Mesendoderm (in vitro differentiated cells): ENCODE data around the gene GPR89B.
"Not testable (repeated sequence)": the region's sequence is repeated elsewhere in the genome, so short reads cannot be mapped to it uniquely, and the experiment has no call there.

Experiments used
- DNase-seq: peaks from one replicate; pipeline ENCODE4 v3.0.0; 2013
- H2AK5ac ChIP-seq: 2 replicates; pipeline ENCODE4 v1.6.1; 2013; ENCODE audit warnings: low read length, inconsistent platforms
- H2BK120ac ChIP-seq: 2 replicates; pipeline ENCODE4 v1.6.1; 2013; ENCODE audit warnings: low read depth, mild to moderate bottlenecking, low read length, moderate library complexity, mixed read lengths
- H2BK15ac ChIP-seq: replicated peaks from 2 replicates; pipeline ENCODE4 v1.6.1; 2013; ENCODE audit warnings: low read depth, mild to moderate bottlenecking, moderate library complexity
- H2BK5ac ChIP-seq: 2 replicates; pipeline ENCODE4 v1.6.1; 2013; ENCODE audit warnings: low read length, inconsistent platforms
- H3K18ac ChIP-seq: 2 replicates; pipeline ENCODE4 v1.6.1; 2013; ENCODE audit warnings: mild to moderate bottlenecking, low read length, mixed read lengths
- H3K23ac ChIP-seq: one replicate; pipeline ENCODE4 v1.6.1; 2013; ENCODE audit warnings: low read length
- H3K27ac ChIP-seq: 2 replicates; pipeline ENCODE4 v1.5.1; 2013; ENCODE audit warnings: low read depth, mild to moderate bottlenecking, inconsistent platforms, low read length, moderate library complexity
- H3K27me3 ChIP-seq: 2 replicates; pipeline ENCODE4 v1.6.1; 2013; ENCODE audit warnings: low read length, control low read depth, mild to moderate bottlenecking, inconsistent platforms; ENCODE audit not compliant: insufficient read depth, poor library complexity
- H3K36me3 ChIP-seq: 2 replicates; pipeline ENCODE4 v1.6.1; 2013; ENCODE audit warnings: low read length, inconsistent platforms; ENCODE audit not compliant: control insufficient read depth, insufficient read depth
- H3K4ac ChIP-seq: one replicate; pipeline ENCODE4 v1.6.1; 2013; ENCODE audit warnings: low read depth, mild to moderate bottlenecking, low read length, moderate library complexity
- H3K4me1 ChIP-seq: 2 replicates; pipeline ENCODE4 v1.6.1; 2013; ENCODE audit warnings: low read depth, low read length, inconsistent platforms; ENCODE audit not compliant: control insufficient read depth
- H3K4me2 ChIP-seq: 2 replicates; pipeline ENCODE4 v1.6.1; 2013; ENCODE audit warnings: low read length
- H3K4me3 ChIP-seq: 2 replicates; pipeline ENCODE4 v1.5.1; 2013; ENCODE audit warnings: mild to moderate bottlenecking, low read length
- H3K56ac ChIP-seq: one replicate; pipeline ENCODE4 v1.6.1; 2013; ENCODE audit warnings: low read length
- H3K79me1 ChIP-seq: 2 replicates; pipeline ENCODE4 v1.6.1; 2013; ENCODE audit warnings: low read length, inconsistent platforms
- H3K79me2 ChIP-seq: 2 replicates; pipeline ENCODE4 v1.6.1; 2013; ENCODE audit warnings: mild to moderate bottlenecking, low read length; ENCODE audit not compliant: control insufficient read depth, insufficient read depth
- H3K9ac ChIP-seq: 2 replicates; pipeline ENCODE4 v1.6.1; 2013; ENCODE audit warnings: low read length, inconsistent platforms
- H4K5ac ChIP-seq: one replicate; pipeline ENCODE4 v1.6.1; 2013; ENCODE audit warnings: low read length
- H4K8ac ChIP-seq: one replicate; pipeline ENCODE4 v1.6.1; 2013; ENCODE audit warnings: low read depth, mild to moderate bottlenecking, control low read depth, low read length, moderate library complexity
- WGBS: extraction: QIAGEN DNeasy Blood & Tissue Kit; methylation state at CpG from one replicate; pipeline ENCODE4 v1.1.7; 2013; ENCODE audit warnings: low lambda C conversion rate, missing lambda C conversion rate; ENCODE audit not compliant: insufficient coverage; ENCODE audit errors: extremely low coverage; 5-methylcytosine and 5-hydroxymethylcytosine counted together

GPR89B gene

DNA sequence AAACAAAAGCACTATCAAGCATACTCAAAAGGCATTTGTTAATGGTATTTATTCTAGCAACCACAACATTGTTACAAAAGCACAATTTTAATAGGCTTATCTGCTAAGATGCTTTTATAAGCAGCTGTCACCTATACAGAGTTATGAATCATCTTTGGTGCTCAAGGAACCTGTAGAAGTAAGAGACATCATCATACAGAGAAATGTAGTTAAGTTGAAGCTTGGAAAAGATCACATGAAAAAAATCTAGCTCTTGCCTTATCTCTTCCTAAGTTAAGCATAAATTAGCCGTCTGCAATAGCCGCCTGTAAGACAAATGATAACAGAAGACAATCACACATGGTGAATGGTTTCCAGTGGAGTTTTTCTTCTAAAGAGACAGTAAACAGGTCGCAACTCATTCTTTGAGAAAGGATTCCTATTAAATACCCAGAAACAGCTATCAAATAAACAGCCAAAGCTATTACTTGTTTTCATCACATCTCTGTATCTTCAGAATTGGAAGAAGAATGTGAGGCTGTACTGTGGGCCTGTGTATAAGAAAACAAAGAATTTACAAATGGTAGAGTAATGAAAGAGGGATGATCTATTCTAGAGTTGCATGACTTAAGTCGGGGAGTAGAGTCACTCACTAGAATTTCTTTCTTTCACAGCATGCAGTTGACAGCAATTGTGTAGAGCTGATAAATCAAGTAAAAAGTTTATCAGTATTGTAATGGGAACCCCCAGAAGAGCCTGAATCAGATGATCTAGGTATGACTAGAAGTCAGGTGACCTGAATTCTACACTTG, 65.8 kb downstream of the GPR89B start:
- H2BK15ac ChIP-seq, H3K56ac ChIP-seq, H3K4me2 ChIP-seq, H3K36me3 ChIP-seq, H3K9ac ChIP-seq, H4K5ac ChIP-seq, H3K27me3 ChIP-seq, H3K27ac ChIP-seq, DNase-seq, H3K4me1 ChIP-seq, H3K4ac ChIP-seq, H3K4me3 ChIP-seq, H2BK120ac ChIP-seq, H3K23ac ChIP-seq, H2AK5ac ChIP-seq, H4K8ac ChIP-seq, H2BK5ac ChIP-seq, H3K79me2 ChIP-seq, H3K79me1 ChIP-seq, H3K18ac ChIP-seq: not testable (repeated sequence)
- WGBS: no CpG with 5 or more reads among the region's 4 CpGs

DNA sequence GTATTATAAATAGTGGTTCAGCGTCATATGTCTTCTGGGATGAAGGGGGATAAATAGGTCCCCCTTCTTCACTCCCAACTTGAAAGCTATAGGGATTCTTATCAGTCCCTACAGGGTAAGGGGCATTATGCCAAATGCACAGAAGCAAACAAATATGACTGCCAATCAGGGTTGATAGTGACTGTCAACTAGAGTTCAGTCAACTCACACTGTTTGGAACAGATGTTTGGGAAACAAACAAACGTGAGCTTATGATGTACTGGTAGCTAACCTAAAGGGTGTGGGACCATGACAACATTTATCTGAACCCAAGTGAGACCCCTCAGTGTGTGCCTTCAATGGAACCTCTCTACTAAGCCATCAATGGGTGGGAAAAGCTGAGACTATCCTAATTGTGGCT, 67.9 kb downstream of the GPR89B start:
- not testable (repeated sequence) for H2BK120ac ChIP-seq, H3K27ac ChIP-seq, H2BK5ac ChIP-seq, H3K4me1 ChIP-seq, H4K5ac ChIP-seq, H3K56ac ChIP-seq, H3K4me3 ChIP-seq, H3K23ac ChIP-seq, H2BK15ac ChIP-seq, H3K27me3 ChIP-seq, H3K9ac ChIP-seq, H3K18ac ChIP-seq, H3K79me1 ChIP-seq, DNase-seq, H3K4ac ChIP-seq, H4K8ac ChIP-seq, H2AK5ac ChIP-seq, H3K36me3 ChIP-seq, H3K4me2 ChIP-seq, H3K79me2 ChIP-seq
- no CpG with 5 or more reads among the region's 2 CpGs for WGBS

DNA sequence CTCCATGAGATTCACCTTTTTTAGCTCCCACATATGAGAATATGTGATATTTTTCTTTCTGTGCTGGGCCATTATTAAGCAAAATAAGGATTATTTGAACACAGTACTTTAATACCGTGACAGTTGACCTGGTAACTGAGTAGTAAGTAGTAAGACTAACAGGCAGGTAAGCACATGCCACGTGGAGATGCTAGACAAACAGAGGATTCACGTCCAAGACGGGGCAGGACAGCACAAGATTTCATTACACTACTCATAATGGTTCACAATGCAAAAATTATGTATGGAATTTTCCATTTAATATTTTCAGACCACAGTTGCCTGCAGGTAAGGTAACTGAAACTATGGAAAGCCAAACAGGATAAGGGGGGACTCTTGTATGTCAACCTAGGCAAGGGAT, 79.5 kb downstream of the GPR89B start:
- not testable (repeated sequence) for H3K56ac ChIP-seq, H3K9ac ChIP-seq, H2BK120ac ChIP-seq, H3K79me1 ChIP-seq, H4K8ac ChIP-seq, H3K27ac ChIP-seq, H2BK15ac ChIP-seq, H3K36me3 ChIP-seq, H4K5ac ChIP-seq, H3K27me3 ChIP-seq, H3K4me1 ChIP-seq, H2AK5ac ChIP-seq, H2BK5ac ChIP-seq, DNase-seq, H3K18ac ChIP-seq, H3K4me2 ChIP-seq, H3K79me2 ChIP-seq, H3K4ac ChIP-seq, H3K23ac ChIP-seq, H3K4me3 ChIP-seq
- WGBS: no CpG with 5 or more reads among the region's 4 CpGs

DNA sequence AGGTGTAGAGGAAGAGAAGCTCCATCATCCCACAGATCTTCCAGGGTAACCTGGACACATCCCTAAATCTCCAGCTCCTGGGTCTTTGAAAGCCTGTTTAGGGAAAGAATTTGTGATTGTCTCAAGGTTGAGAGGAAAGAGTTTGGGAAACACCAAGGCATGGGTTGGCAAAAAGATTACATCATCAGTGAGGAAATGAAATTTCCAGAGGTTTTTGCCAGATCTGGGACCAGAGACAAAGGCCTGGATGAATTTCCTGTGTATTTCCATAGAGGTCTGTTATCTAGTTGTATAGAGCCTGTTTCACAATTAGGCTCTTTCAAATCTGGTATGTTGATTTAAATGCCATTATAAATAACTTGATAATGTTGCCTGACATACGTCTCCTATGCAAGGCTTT, 82.3 kb downstream of the GPR89B start:
- H3K9ac ChIP-seq: no peak overlapping the region
- no peak overlapping the region for H3K4ac ChIP-seq
- H3K27me3 ChIP-seq: no peaks in the 10 kb centered on the region
- no peak overlapping the region for H4K5ac ChIP-seq
- no peak overlapping the region for H2AK5ac ChIP-seq
- no peaks in the 10 kb centered on the region for H3K4me1 ChIP-seq
- no peaks in the 10 kb centered on the region for H3K36me3 ChIP-seq
- no peak overlapping the region for H3K18ac ChIP-seq
- WGBS: no CpG with 5 or more reads among the region's 1 CpG
- H3K79me1 ChIP-seq: no peaks in the 10 kb centered on the region
- H4K8ac ChIP-seq: no peak overlapping the region
- no peak overlapping the region for H3K4me3 ChIP-seq
- no peak overlapping the region for H2BK120ac ChIP-seq
- no peak overlapping the region for H2BK5ac ChIP-seq
- H2BK15ac ChIP-seq: no peak overlapping the region
- H3K56ac ChIP-seq: no peak overlapping the region
- no peak overlapping the region for H3K23ac ChIP-seq
- no peaks in the 10 kb centered on the region for H3K79me2 ChIP-seq
- no peak overlapping the region for H3K4me2 ChIP-seq
- no peak for DNase-seq
- H3K27ac ChIP-seq: no peak overlapping the region

DNA sequence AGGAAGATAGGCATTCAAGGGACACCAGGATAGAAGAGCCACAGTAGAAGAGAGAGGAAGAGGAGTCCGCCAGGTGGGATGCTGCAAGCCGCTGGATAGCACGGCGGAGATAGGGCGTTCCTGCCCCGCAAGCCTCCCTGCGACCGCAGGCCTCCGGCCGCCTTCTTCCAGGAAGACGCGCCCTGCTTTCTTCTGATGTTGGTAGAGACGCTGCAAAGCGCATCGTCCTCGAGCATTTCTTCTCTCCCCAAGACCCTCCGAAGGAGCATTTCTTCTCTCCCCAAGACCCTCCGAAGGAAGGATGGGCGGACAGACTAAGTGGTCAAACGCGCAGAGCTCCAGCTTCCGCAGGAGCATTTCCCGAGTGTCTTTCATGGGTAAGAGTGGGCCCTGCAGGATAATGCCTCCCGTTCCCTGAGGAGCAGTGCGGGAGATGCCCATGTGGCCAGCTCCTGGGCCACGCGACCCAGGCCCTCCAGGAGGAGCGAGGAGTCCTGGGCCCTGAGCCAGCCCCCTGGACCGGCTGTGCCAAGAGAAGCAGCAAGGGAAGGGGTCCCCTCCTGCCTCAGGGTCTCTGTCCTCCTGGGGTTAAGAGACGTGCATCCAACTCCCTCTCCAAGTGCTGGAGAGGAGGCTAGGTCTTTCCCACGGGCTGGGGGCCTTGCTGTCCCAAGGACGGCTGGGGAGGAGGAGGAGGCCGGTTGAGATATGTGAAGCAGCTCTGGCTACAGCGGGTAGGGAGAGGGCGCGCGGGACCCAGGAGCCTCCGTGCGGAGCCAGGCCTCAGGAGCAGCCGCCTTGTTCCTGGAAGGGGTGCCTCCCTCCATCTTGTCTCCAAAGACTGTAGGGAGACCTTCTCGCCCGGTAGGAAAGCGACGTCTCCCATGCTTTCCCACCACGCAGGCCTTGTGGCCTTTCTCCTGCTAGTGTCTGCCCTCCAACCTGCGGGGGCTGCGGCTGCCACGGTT, 85.2 kb downstream of the GPR89B start:
- peak overlapping the region; percentile 38 for H3K56ac ChIP-seq
- not testable (repeated sequence) for H2BK15ac ChIP-seq, H2BK120ac ChIP-seq, H4K8ac ChIP-seq, H4K5ac ChIP-seq, H3K4me3 ChIP-seq, H3K4me1 ChIP-seq, H3K36me3 ChIP-seq, H3K79me1 ChIP-seq, H3K79me2 ChIP-seq, H3K23ac ChIP-seq, H2BK5ac ChIP-seq, H3K18ac ChIP-seq, H3K27me3 ChIP-seq, H3K27ac ChIP-seq, H2AK5ac ChIP-seq, H3K4ac ChIP-seq
- peak overlapping the region; percentile 10 for H3K9ac ChIP-seq
- no CpG with 5 or more reads among the region's 48 CpGs for WGBS
- H3K4me2 ChIP-seq: peak overlapping the region; percentile 53
- peak; percentile 56 for DNase-seq
